Cardiac fibroblast (primary cell): ENCODE data around the gene SYTL2.

Source experiments
- DNase-seq, 2 donors: peaks; one replicate each; pipeline versions ENCODE4 v3.0.0 to v3.0.0-alpha.2; 2010; ENCODE audit warnings: low read depth in 2 of 2
- H3K4me3 ChIP-seq, 2 donors: replicated peaks in 1 of 2; 1 replicate in 1 of 2; 2 replicates in 1 of 2; pipeline ENCODE4 v1.5.1; 2011; ENCODE audit warnings: low read depth in 2 of 2, low read length in 2 of 2, mild to moderate bottlenecking in 2 of 2, moderate library complexity in 1 of 2
- TF ChIP-seq, protein P1 (sequence below): IDR thresholded peaks from one replicate; pipeline ENCODE4 v1.5.1; 2011; ENCODE audit warnings: low read depth, mild to moderate bottlenecking, low read length, inconsistent platforms

The SYTL2 gene

DNA sequence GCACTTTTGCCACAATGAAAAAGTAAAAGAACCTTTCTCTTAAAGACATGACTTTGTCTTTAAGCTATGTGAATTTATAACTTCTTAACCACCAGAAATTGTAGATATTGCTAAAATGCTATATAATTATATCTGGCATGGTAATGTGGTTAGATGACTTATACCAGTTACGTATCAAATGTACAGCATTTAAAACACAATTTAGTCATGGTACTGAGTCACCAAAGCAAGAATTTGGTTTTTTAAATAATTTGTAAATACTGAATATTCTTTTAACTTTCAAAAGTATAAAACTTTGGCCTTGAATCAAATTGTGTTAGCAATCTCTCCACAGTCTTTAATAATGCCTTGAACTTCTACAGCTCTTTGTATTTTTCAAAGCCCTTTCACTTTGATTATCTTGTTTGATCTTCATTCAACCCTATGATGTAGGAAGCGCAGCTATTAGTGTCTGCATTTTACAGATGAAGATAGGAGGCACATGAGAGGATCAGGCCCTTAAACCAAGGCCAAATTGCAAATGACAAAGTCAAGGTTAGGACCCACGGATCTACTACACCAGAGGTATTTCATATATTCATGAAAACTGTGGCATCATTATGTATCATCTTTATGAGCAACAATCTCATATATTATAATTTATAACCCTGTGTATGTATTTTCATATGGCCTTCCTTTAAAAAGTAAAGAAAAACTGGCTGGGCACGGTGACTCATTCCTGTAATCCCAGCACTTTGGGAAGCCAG is 4.4 kb upstream of the SYTL2 start:
- DNase-seq: peak in 1 of 2 donors; percentile 73
- TF ChIP-seq, protein P1, sequence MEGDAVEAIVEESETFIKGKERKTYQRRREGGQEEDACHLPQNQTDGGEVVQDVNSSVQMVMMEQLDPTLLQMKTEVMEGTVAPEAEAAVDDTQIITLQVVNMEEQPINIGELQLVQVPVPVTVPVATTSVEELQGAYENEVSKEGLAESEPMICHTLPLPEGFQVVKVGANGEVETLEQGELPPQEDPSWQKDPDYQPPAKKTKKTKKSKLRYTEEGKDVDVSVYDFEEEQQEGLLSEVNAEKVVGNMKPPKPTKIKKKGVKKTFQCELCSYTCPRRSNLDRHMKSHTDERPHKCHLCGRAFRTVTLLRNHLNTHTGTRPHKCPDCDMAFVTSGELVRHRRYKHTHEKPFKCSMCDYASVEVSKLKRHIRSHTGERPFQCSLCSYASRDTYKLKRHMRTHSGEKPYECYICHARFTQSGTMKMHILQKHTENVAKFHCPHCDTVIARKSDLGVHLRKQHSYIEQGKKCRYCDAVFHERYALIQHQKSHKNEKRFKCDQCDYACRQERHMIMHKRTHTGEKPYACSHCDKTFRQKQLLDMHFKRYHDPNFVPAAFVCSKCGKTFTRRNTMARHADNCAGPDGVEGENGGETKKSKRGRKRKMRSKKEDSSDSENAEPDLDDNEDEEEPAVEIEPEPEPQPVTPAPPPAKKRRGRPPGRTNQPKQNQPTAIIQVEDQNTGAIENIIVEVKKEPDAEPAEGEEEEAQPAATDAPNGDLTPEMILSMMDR: no peak
- no peak overlapping the region for H3K4me3 ChIP-seq

DNA sequence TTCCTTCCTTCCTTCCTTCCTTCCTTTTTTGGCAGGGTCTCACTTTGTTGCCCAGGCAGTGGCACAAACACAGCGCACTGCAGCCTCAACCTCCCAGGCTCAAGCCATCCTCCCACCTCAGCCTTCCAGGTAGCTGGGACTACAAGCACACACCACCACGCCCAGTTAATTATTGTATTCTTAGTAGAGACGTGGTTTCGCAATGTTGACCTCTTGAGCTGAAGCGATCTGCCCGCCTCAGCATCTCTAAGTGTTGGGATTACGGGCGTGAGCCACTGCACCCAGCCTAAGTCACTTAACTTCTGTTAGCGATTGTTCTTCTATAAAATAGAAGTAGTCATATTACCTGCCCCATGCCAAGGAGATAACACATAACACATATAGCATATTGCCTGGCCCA is 2.8 kb upstream of the SYTL2 start:
- no peak overlapping the region for H3K4me3 ChIP-seq
- TF ChIP-seq, protein P1: no peak
- DNase-seq: no peak

DNA sequence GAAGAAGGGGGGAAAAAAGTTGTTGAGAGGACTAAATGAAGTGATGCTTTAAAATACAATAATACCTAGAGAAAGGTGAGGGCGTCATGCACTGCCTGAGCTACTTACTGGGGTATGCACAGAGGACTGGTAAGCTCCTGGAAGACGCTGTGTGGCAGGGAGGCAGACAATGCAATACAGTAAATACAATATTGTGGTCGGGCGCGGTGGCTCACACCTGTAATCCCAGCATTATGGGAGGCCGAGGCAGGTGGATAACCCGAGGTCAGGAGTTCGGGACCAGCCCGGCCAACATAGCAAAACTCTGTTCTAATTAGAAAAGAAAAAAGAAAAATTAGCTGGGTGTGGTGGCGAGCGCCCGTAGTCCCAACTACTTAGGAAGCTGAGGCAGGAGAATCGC is 683 bp upstream of the SYTL2 start:
- no peak for DNase-seq
- H3K4me3 ChIP-seq: peak overlapping the region in 1 of 2 donors; percentile 58
- TF ChIP-seq, protein P1: no peak

DNA sequence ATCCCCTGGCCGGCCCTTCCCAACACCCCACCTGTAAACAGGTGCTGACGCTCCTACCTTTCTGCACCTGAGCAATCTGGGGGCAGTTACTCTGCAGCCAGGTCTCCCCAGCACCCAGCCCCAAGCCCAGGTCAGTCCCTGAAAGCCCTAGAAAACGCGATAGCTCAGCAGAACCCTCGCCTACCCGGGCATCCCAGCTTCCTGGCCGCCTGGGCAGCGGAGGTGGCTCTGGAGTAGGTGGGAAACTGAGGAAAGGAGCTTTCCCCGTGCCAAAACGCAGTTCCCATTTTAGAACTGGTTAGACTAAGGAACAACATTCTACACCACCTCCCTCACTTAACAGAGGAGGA is 445 bp downstream of the SYTL2 start:
- no peak for DNase-seq
- H3K4me3 ChIP-seq: peak overlapping the region; percentile 41 to 58
- TF ChIP-seq, protein P1: no peak

DNA sequence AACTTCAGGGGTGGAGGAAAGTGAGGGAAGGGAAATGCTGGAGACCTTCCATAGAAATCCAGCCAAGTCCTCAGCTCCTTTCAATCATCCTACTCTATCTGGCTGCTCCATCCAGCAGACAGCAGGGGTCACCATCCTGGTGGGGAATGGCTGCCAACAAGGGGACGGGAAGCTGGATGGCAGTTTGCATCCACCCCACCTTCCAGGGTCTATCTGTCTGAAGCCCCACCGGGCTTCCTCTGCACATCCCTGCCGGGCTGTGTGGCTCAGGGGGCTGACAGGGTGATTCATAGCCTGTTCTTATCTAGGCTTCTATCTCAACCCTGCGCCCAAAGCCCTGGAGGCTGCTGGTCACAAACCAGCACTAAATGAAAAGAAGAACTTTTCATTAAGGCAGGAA is 1.1 kb downstream of the SYTL2 start:
- no peak overlapping the region for H3K4me3 ChIP-seq
- TF ChIP-seq, protein P1: no peak
- no peak for DNase-seq

DNA sequence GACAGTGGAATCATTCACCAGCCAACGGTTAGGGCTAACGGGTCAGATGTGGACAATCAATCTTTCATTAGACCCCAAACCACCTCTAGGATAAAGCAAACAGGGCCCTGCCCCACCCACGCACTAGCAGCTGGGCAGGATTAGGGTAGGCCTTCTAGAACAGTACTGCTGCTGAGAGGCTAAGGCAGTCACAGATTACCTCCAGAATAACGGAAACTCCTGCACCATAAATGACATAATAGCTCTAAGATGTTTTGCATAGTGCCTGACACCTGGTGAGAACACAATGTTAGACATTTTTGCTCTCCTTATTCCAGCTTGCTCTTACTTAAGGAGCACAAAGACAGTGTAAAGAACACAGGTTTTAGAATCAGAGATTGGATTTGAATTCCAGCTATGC is 1.8 kb downstream of the SYTL2 start:
- H3K4me3 ChIP-seq: no peak overlapping the region
- DNase-seq: no peak
- TF ChIP-seq, protein P1: no peak

DNA sequence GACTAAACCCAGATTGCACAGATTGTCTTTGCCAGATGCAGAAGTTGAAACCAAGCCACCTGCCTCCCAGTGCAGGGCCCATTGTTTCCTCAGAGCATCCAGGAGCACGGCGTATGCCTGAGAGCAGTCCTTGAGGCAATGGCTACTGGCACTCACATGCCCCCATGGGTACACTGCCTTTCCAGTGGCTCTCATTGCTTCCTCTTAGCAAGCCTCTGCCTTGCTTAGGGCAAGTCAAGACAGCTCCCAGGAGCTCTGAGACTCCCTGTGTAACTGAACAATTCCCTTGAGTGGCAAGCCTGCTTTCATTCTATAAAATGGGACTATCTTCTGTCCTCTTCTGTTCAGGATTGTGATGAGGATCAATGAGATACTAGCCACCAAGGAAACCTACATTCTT is 4.1 kb downstream of the SYTL2 start:
- TF ChIP-seq, protein P1: no peak
- no peak overlapping the region for H3K4me3 ChIP-seq
- no peak for DNase-seq
